AG09309 (cell line): ENCODE results near the gene DOK7.

Experiments
- DNase-seq: peaks from one replicate; pipeline ENCODE4 v3.0.0-alpha.2; 2010; ENCODE audit warnings: low read depth
- H3K4me3 ChIP-seq: 2 replicates; pipeline ENCODE4 v1.5.1; 2011; ENCODE audit warnings: mild to moderate bottlenecking, low read depth, low read length, moderate library complexity; ENCODE audit not compliant: control insufficient read depth
- TF ChIP-seq, protein P1 (sequence below): IDR thresholded peaks from 2 replicates; pipeline ENCODE4 v1.5.1; 2011; ENCODE audit warnings: mild to moderate bottlenecking, low read depth, low read length, inconsistent platforms; ENCODE audit not compliant: insufficient read depth, control insufficient read depth; ENCODE audit errors: missing control alignments

DOK7 gene

GRCh38 chr4:3527101-3527913, 64.2 kb downstream of the DOK7 start:
- TF ChIP-seq, protein P1, sequence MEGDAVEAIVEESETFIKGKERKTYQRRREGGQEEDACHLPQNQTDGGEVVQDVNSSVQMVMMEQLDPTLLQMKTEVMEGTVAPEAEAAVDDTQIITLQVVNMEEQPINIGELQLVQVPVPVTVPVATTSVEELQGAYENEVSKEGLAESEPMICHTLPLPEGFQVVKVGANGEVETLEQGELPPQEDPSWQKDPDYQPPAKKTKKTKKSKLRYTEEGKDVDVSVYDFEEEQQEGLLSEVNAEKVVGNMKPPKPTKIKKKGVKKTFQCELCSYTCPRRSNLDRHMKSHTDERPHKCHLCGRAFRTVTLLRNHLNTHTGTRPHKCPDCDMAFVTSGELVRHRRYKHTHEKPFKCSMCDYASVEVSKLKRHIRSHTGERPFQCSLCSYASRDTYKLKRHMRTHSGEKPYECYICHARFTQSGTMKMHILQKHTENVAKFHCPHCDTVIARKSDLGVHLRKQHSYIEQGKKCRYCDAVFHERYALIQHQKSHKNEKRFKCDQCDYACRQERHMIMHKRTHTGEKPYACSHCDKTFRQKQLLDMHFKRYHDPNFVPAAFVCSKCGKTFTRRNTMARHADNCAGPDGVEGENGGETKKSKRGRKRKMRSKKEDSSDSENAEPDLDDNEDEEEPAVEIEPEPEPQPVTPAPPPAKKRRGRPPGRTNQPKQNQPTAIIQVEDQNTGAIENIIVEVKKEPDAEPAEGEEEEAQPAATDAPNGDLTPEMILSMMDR, result no peak
- H3K4me3 ChIP-seq, result no peak overlapping the region
- DNase-seq, result no peak

DNA sequence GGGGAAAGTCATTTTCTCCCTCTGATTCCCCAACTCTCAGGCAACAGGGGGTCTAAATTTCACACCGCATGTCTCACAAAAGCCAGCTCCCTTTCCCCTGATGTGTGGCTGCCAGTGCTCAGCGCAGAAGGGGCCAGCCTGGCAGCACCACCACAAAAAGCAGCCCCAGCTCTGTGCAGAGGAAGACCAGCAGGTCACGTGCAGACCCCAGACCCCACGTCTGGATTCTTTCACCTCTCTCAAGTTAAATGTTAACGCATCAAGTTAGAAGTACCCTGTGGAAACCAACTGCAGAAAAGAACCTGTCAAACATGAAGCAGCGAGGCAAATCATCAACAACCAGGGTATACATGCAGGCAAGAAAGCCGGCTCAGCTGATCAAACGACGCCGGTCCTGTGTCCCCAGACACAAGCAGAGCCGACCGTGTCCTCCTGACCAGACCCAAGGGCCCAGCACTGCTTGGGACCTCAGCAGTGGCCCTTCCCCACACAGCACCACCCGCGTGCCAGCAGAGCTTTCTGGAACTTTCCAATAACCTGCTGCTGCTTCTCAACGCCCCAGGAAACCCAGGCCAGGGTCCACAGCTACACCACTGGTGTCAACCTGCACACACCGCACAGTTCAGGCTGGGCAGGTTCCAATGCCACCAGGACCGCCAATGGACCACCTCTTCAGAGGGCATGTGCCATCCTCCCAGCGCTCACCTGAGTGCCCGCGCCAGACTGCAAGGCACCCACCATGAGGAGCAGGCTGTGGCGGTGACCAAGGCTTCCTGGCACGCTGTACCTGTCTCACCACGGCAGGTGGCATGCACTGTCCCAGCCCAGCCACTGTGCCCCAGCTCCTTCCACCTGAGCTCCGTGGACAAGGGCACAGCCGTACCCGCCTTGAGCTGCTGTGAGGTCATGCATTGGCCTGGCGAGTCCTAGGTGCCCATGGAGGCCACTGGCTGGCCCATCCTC, 65.1 kb downstream of the DOK7 start:
- H3K4me3 ChIP-seq, result no peak overlapping the region
- TF ChIP-seq, protein P1, result no peak
- DNase-seq, result no peak

DNA sequence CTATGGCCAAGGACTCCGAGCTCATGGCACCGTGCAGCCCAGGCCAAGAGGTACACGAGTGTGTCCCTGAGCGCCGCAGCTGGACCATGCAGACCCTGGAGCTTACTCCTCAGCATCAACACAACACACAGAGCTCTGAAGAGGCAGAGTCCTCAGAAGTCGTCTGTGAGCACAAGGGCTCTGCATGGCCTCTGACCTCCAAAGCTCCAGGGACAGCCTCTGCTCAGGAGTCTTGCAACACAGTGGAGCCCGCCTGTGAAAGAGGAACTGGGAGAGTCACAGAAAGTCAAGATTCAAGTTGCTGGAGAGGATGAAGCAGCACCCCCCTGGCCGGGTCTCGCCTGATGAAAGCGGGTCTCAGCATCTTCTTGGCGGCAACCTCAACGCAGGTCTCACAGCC, 66.3 kb downstream of the DOK7 start:
- no peak overlapping the region for H3K4me3 ChIP-seq
- DNase-seq, result no peak
- TF ChIP-seq, protein P1, result no peak

GRCh38 chr4:3530051-3530450, 66.9 kb downstream of the DOK7 start:
- no peak for DNase-seq
- H3K4me3 ChIP-seq, result no peak overlapping the region
- TF ChIP-seq, protein P1, result no peak

DNA sequence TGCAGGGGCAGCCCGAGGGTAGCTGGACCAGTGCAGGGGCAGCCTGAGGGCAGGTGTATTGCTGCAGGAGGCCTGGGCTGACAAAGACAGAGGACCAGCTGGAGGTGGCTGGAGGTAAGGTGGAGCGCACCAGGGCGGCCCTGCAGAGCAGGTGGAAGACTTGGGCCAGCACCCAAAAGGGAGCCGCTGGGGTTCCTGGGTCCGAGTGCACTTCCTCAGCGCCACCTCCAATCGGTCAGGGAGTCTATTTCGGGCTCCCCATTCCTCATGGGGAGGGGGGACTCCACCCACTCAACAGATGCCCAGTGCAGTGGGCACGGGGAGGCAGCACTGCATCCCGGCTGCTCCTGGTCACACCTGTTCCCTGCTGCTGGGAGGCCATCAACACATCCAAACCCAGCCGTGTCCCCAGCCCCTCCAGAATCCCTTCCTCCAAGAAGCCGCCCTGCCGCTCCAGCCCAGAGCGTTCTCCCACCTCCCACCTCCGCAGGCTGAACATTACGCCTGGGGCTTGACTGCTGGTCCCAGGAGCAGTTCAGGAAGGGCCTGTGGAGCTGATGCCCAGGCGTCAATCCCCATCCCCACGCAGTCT, 67.7 kb downstream of the DOK7 start:
- TF ChIP-seq, protein P1, result no peak
- no peak for DNase-seq
- H3K4me3 ChIP-seq, result peak overlapping the region; percentile 64

DNA sequence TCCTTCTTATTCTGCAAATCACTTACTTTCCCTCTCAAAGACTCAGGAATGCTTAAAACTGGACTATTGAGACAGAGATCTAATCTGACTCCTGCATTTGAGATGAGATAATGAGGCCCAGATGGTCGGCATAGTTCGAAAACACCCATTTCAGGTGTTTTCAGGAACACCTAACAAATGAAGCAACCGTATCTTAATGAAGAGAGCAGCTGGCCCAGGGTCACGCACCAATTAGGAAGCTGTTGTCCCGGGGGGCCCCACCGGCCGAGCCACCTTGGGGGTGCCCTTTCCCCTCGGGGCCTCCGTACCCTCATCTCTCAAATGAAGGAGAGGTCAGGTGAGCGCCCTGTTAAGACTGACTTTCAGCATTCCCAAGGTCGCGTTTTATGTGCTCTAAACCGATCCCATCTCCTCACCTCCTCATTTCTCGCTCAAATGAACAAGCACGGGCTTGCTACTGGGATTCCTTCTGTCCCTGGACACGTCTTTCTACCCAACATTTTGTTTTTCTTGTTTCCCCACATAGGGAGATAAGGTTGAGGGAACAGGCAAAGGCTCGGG, 68.3 kb downstream of the DOK7 start:
- DNase-seq, result no peak
- H3K4me3 ChIP-seq, result peak overlapping the region; percentile 64
- TF ChIP-seq, protein P1, result no peak
